Measurements from ENCODE around the gene OSCP1.

Gene OSCP1

DNA sequence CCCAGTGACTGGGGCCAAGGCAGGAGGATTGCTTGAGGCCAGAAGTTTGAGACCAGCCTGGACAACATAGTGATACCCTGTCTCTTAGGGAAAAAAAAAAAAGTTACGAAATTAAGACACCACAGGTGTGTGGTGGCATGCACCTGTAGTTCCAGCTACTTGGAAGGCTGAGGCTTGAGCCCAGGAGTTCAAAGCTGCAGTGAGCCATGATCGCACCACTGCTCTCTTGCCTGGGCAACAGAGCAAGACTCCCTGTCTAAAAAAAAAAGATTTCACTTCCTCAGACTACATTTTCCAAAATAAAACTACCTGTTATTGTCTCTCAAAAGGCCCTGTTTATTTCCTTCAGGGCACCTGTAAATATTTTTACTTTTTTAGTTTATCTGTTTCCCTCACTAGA, 59.8 kb downstream of the OSCP1 start:
- H3K9me2 ChIP-seq (replicated peaks; ENCODE audit: low read depth, low read length): no peaks in the 10 kb centered on the region
- no peak overlapping the region for H3K4me3 ChIP-seq (ENCODE audit: low read length, poor library complexity, severe bottlenecking)
- H3K9ac ChIP-seq (ENCODE audit: low read depth, low read length, poor library complexity, severe bottlenecking): no peak overlapping the region
- no peak overlapping the region for H2AFZ ChIP-seq (ENCODE audit: low read length)
- no peaks in the 10 kb centered on the region for H4K20me1 ChIP-seq (ENCODE audit: insufficient read depth, low read length, poor library complexity, severe bottlenecking)
- no peak overlapping the region for H3K4me2 ChIP-seq (ENCODE audit: low read depth, low read length, poor library complexity, severe bottlenecking)
- H3K27me3 ChIP-seq (ENCODE audit: insufficient read depth, low read length, poor library complexity, severe bottlenecking): no peaks in the 10 kb centered on the region
- peaks cover 7% of the 10 kb centered on the region; the same call in 1 of the 2 replicates for H3K79me2 ChIP-seq (ENCODE audit: insufficient read depth, low read length)
- H3K4me1 ChIP-seq (ENCODE audit: insufficient read depth, low read length, poor library complexity, severe bottlenecking): peaks cover 11% of the 10 kb centered on the region
- H3K36me3 ChIP-seq (ENCODE audit: insufficient read depth, low read length): no peaks in the 10 kb centered on the region; the same call in 1 of the 2 replicates
- TF ChIP-seq, protein P1, sequence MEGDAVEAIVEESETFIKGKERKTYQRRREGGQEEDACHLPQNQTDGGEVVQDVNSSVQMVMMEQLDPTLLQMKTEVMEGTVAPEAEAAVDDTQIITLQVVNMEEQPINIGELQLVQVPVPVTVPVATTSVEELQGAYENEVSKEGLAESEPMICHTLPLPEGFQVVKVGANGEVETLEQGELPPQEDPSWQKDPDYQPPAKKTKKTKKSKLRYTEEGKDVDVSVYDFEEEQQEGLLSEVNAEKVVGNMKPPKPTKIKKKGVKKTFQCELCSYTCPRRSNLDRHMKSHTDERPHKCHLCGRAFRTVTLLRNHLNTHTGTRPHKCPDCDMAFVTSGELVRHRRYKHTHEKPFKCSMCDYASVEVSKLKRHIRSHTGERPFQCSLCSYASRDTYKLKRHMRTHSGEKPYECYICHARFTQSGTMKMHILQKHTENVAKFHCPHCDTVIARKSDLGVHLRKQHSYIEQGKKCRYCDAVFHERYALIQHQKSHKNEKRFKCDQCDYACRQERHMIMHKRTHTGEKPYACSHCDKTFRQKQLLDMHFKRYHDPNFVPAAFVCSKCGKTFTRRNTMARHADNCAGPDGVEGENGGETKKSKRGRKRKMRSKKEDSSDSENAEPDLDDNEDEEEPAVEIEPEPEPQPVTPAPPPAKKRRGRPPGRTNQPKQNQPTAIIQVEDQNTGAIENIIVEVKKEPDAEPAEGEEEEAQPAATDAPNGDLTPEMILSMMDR (conservative IDR thresholded peaks at IDR 0.05; ENCODE audit: low read length): no peak
- TF ChIP-seq EZH2phosphoT487 (IDR thresholded peaks at IDR 0.05; ENCODE audit: borderline replicate concordance): no peak
- H3K9me3 ChIP-seq (ENCODE audit: insufficient read depth, low read depth, low read length): no peaks in the 10 kb centered on the region
- no peaks in the 10 kb centered on the region for H3F3A ChIP-seq (ENCODE audit: low read depth)

DNA sequence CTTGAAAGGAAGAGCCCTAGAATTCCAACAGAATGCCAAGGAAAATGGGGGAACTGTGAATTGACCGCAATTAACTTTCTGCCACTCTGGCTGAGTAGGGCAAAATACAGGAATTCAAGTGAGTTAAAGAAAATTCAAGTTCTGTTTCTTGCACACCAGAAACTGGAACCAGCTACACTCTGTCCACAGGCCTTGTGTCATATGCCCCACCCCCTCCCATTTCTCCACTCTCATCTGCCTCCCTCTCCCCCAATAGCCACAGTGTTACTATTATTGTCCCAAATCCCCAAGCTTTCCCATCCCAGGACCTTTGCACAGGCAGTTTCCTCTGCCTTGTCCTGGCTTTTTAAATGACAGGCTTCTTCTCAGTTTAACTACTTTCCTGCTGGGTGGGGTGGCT, 60.3 kb downstream of the OSCP1 start:
- peaks cover 11% of the 10 kb centered on the region; the same call in 1 of the 2 replicates for H3K79me2 ChIP-seq (ENCODE audit: insufficient read depth, low read length)
- H3K9me3 ChIP-seq (ENCODE audit: insufficient read depth, low read depth, low read length): no peaks in the 10 kb centered on the region
- H3K4me2 ChIP-seq (ENCODE audit: low read depth, low read length, poor library complexity, severe bottlenecking): no peak overlapping the region
- no peaks in the 10 kb centered on the region for H3K9me2 ChIP-seq (replicated peaks; ENCODE audit: low read depth, low read length)
- H3K36me3 ChIP-seq (ENCODE audit: insufficient read depth, low read length): no peaks in the 10 kb centered on the region; the same call in 1 of the 2 replicates
- no peak overlapping the region for H3K9ac ChIP-seq (ENCODE audit: low read depth, low read length, poor library complexity, severe bottlenecking)
- TF ChIP-seq, protein P1 (conservative IDR thresholded peaks at IDR 0.05; ENCODE audit: low read length): no peak
- TF ChIP-seq EZH2phosphoT487 (IDR thresholded peaks at IDR 0.05; ENCODE audit: borderline replicate concordance): no peak
- H4K20me1 ChIP-seq (ENCODE audit: insufficient read depth, low read length, poor library complexity, severe bottlenecking): no peaks in the 10 kb centered on the region
- H3F3A ChIP-seq (ENCODE audit: low read depth): no peaks in the 10 kb centered on the region
- H3K27me3 ChIP-seq (ENCODE audit: insufficient read depth, low read length, poor library complexity, severe bottlenecking): no peaks in the 10 kb centered on the region
- no peak overlapping the region for H2AFZ ChIP-seq (ENCODE audit: low read length)
- H3K4me3 ChIP-seq (ENCODE audit: low read length, poor library complexity, severe bottlenecking): no peak overlapping the region
- H3K4me1 ChIP-seq (ENCODE audit: insufficient read depth, low read length, poor library complexity, severe bottlenecking): peaks cover 11% of the 10 kb centered on the region

GRCh38 chr1:36389261-36389660, 61.0 kb downstream of the OSCP1 start:
- TF ChIP-seq, protein P1 (conservative IDR thresholded peaks at IDR 0.05; ENCODE audit: low read length): no peak
- TF ChIP-seq EZH2phosphoT487 (IDR thresholded peaks at IDR 0.05; ENCODE audit: borderline replicate concordance): no peak
- Histone ChIP-seq H3K9ac (ENCODE audit: low read depth, low read length, poor library complexity, severe bottlenecking) (no peak overlapping the region), H3F3A (ENCODE audit: low read depth) (peaks cover 3% of the 10 kb centered on the region; the same call in 1 of the 2 replicates), H3K4me3 (ENCODE audit: low read length, poor library complexity, severe bottlenecking) (no peak overlapping the region), H3K4me2 (ENCODE audit: low read depth, low read length, poor library complexity, severe bottlenecking) (no peak overlapping the region), H3K27me3 (ENCODE audit: insufficient read depth, low read length, poor library complexity, severe bottlenecking) (no peaks in the 10 kb centered on the region), H3K9me2 (replicated peaks; ENCODE audit: low read depth, low read length) (no peaks in the 10 kb centered on the region), H3K9me3 (ENCODE audit: insufficient read depth, low read depth, low read length) (no peaks in the 10 kb centered on the region), H3K79me2 (ENCODE audit: insufficient read depth, low read length) (peaks cover 17% of the 10 kb centered on the region), H3K4me1 (ENCODE audit: insufficient read depth, low read length, poor library complexity, severe bottlenecking) (peaks cover 16% of the 10 kb centered on the region), H3K36me3 (ENCODE audit: insufficient read depth, low read length) (no peaks in the 10 kb centered on the region; the same call in 1 of the 2 replicates), H4K20me1 (ENCODE audit: insufficient read depth, low read length, poor library complexity, severe bottlenecking) (no peaks in the 10 kb centered on the region), H2AFZ (ENCODE audit: low read length) (no peak overlapping the region)
